ENCODE measurements around the gene BOC. TPM values are rescaled to one million over a fixed set of nuclear protein-coding genes. Genes with fewer than 3 reads are reported as not detected.

BOC gene
- total RNA-seq, 4 donors from 2014 or later: 61.3 to 75.3 (median 68.0) TPM

DNA sequence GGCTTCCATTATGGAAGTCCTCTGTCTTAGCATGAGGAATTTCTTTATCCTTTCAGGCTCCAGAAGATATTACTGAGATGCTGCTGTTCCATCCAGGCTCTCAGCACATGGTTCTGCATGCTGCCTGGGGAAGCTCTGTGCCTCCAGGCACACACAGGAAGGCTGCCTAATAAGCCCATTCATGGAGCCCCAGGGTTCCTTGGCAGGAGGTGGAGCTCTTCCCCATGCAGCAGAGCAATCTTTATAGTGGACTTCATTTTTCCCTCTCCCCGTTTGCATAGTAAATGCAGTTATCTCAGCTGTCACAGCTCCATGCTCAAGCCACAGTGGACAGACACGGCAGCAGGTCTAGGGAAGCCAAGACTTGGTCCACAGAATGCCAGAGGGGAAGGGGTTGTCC, 57.6 kb downstream of the BOC start:
- WGBS, 2 donors: 60 to 65% methylated on average over 2 of the region's 2 CpGs
- no peak for DNase-seq (ENCODE audit: low spot score in 2 of 2)
- TF ChIP-seq POLR2A (IDR thresholded peaks at IDR 0.05): no peak
- TF ChIP-seq, protein P1, sequence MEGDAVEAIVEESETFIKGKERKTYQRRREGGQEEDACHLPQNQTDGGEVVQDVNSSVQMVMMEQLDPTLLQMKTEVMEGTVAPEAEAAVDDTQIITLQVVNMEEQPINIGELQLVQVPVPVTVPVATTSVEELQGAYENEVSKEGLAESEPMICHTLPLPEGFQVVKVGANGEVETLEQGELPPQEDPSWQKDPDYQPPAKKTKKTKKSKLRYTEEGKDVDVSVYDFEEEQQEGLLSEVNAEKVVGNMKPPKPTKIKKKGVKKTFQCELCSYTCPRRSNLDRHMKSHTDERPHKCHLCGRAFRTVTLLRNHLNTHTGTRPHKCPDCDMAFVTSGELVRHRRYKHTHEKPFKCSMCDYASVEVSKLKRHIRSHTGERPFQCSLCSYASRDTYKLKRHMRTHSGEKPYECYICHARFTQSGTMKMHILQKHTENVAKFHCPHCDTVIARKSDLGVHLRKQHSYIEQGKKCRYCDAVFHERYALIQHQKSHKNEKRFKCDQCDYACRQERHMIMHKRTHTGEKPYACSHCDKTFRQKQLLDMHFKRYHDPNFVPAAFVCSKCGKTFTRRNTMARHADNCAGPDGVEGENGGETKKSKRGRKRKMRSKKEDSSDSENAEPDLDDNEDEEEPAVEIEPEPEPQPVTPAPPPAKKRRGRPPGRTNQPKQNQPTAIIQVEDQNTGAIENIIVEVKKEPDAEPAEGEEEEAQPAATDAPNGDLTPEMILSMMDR (IDR thresholded peaks at IDR 0.05): no peak
- intact Hi-C loops (cut with DNase I; ENCODE audit: low total_unique reads): no loop called here
- no peak overlapping the region for H3K4me3 ChIP-seq (ENCODE audit: low read depth, poor library complexity, severe bottlenecking)

DNA sequence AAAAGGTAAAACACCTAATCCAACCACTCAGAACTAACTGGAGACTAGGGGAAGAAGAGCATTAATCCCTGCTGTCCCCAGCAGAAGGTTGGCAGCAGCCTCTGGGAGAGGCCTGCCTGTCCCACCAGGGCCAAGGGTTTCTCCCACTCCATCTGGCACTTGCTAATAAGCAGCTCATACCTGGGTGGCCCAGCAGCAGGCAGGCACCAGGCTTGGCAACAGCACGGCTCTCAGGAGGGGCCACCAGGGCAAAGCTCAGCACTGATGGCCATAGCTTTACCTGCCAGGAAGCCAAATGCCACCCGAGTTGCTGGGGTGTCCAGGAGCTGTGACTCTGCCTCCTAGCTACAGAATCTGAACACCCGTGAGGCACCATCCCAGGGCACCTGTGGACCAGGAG, 58.3 kb downstream of the BOC start:
- H3K4me3 ChIP-seq (ENCODE audit: low read depth, poor library complexity, severe bottlenecking): no peak overlapping the region
- no peak for DNase-seq (ENCODE audit: low spot score in 2 of 2)
- TF ChIP-seq, protein P1 (IDR thresholded peaks at IDR 0.05): no peak
- TF ChIP-seq POLR2A (IDR thresholded peaks at IDR 0.05): no peak
- intact Hi-C loops (cut with DNase I; ENCODE audit: low total_unique reads): no loop called here
- 51 to 55% methylated on average over 3 of the region's 3 CpGs for WGBS, 2 donors

DNA sequence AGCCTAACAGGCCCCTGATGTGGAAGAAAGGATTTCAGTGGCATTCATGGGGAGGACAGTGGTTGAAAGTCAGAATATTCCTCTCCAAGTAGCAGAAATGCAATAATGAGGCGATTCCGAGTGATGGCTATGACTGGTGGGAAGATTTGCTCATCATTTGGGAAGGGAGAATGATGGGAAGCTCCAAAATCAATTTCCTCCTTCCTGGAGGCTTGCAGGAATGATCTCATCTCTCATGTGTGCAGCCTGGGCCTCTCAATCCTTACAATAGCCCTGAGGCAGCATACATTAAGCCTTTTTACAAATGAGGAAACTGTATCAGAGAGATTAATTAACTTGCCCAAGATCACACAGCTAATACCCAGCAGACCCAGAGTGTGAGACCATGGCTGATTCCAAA, 58.7 kb downstream of the BOC start:
- TF ChIP-seq, protein P1 (IDR thresholded peaks at IDR 0.05): no peak
- TF ChIP-seq POLR2A (IDR thresholded peaks at IDR 0.05): no peak
- no peak for DNase-seq (ENCODE audit: low spot score in 2 of 2)

DNA sequence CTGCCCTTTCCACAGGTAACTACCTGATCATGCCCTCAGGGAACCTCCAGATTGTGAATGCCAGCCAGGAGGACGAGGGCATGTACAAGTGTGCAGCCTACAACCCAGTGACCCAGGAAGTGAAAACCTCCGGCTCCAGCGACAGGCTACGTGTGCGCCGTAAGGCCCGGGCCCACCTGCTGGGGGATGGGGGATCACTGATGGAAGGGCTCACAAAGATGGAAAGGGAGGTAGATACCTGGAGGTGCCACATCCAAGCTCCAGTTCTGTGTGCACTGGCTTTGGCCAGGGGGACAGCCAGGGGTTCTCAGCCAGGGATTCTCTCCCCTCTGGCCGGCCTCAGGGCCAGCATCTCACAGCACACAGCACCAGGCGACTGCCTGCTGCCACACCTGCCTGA, 59.4 kb downstream of the BOC start:
- TF ChIP-seq POLR2A (IDR thresholded peaks at IDR 0.05): no peak
- TF ChIP-seq, protein P1 (IDR thresholded peaks at IDR 0.05): no peak
- DNase-seq (ENCODE audit: low spot score in 2 of 2): peak in 1 of 2 donors; percentile 75
- WGBS, 2 donors: 59 to 60% methylated on average over 7 to 9 of the region's 9 CpGs
- no peak overlapping the region for H3K4me3 ChIP-seq (ENCODE audit: low read depth, poor library complexity, severe bottlenecking)
- intact Hi-C loops (cut with DNase I; ENCODE audit: low total_unique reads): no loop called here

More for the DNA sequence above, 58.7 kb downstream of the BOC start:
- H3K4me3 ChIP-seq (ENCODE audit: low read depth, poor library complexity, severe bottlenecking): no peak overlapping the region
- intact Hi-C loops (cut with DNase I; ENCODE audit: low total_unique reads): no loop called here
- WGBS, 2 donors: 43 to 57% methylated on average over 2 of the region's 2 CpGs

DNA sequence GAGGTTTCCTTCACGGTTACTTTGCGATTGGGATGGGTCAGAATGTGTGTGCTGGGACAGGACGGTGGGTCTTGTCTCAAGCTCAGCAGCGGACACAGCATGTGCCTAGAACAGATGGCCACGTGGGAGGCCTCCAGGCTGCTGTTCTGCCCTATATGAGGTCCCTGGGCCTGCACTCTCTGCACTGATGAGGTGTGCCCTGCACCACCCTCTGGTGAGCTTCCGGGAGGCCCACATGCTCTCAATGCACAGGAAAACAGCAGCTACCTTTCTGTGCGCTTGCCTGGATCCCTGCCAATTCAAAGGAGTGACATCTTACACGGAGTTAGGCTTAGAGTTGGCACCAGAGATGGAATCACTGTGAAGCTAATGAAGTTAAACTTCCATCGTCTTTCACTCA, 59.8 kb downstream of the BOC start:
- TF ChIP-seq, protein P1 (IDR thresholded peaks at IDR 0.05): no peak
- TF ChIP-seq POLR2A (IDR thresholded peaks at IDR 0.05): no peak
- intact Hi-C loops (cut with DNase I; ENCODE audit: low total_unique reads): no loop called here
- no peak overlapping the region for H3K4me3 ChIP-seq (ENCODE audit: low read depth, poor library complexity, severe bottlenecking)
- 34 to 53% methylated on average over 4 to 7 of the region's 9 CpGs for WGBS, 2 donors
- peak in 1 of 2 donors; percentile 84 for DNase-seq (ENCODE audit: low spot score in 2 of 2)
